GM19099 (cell line): ENCODE measurements around the gene VN1R2.
"Not testable (repeated sequence)": the region's sequence is repeated elsewhere in the genome, so short reads cannot be mapped to it uniquely, and the experiment has no call there.

ENCODE experiments used
- POLR2A ChIP-seq: IDR thresholded peaks from 3 replicates; pipeline ENCODE4 v1.6.1; 2011; ENCODE audit warnings: low read depth; ENCODE audit not compliant: insufficient read length; ENCODE audit errors: extremely low read depth

The VN1R2 gene, protein sequence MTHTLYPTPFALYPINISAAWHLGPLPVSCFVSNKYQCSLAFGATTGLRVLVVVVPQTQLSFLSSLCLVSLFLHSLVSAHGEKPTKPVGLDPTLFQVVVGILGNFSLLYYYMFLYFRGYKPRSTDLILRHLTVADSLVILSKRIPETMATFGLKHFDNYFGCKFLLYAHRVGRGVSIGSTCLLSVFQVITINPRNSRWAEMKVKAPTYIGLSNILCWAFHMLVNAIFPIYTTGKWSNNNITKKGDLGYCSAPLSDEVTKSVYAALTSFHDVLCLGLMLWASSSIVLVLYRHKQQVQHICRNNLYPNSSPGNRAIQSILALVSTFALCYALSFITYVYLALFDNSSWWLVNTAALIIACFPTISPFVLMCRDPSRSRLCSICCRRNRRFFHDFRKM

DNA sequence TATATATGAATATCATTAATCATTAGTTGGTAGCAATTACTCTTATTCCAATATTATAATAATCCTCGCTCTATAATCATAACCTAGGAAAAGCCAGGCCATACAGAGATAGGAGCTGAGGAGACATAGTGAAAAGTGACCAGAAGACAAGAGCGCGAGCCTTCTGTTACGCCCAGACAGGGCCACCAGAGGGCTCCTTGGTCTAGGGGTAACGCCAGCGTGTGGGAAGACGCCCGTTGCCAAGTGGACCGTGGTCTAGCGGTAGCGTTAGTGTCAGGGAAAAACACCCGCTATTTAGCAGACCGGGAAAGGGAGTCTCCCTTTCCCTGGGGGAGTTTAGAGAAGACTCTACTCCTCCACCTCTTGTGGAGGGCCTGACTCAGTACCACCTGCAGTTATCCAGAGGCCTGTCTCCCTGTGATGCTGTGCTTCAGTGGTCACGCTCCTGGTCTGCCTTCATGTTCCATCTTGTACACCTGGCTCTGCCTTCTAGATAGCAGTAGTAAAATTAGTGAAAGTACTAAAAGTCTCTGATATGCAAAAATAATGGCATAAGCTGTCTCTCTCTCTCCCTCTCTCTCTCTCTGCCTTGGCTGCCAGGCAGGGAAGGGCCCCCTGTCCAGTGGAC is at the start of gene VN1R2:
Gene VN1R2 (plus strand): TSS at position 578 of the 628 bp plus-strand sequence. CDS start 84 bp downstream, outside the sequence.
- TF ChIP-seq POLR2A, result not testable (repeated sequence)

DNA sequence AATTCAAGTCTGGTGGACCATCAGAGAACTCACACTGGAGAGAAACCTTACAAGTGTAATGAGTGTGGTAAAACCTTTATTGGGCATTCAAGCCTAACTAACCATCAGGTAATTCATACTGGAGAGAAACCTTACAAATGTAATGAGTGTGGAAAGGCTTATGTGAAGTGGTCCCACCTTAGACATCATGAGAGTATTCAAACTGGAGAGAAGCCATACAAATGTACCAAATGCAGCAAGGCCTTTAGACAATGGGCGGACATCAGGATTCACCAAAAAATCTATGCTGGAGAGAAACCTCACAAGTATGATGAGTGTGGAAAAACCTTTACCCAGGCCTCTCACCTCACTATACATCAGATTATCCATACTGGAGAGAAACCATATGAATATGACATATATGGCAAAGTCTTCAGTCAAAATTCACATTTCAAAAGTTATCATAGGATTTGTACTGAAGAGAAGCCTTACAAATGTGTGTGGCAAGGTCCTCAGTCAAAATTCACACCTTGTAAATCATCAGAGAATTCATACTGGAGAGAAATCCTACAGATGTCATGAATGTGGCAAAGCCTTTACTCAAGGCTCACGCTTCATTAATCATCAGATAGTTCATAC is 45.3 kb upstream of the VN1R2 start:
- TF ChIP-seq POLR2A, result no peak

DNA sequence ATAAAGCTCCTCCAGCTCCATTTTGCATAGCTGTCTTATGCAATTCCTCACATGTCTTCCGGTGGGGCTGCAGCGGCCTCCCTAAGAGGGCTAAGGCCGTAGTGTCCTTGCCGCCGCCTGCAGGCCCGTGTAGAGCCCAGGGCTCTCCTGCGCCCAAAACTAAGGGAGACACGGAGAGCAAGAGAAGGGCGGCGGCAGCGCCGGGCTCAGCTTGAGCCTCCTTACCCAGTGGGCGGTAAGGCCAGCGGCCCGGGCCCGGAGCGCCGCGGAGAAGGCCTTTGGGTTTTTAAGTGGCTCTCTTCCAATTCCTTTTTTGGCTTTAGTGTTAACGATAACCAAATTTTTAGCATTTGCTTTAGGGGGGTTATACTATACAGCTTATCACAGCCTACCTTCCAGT is 33.5 kb upstream of the VN1R2 start:
- no peak for TF ChIP-seq POLR2A

DNA sequence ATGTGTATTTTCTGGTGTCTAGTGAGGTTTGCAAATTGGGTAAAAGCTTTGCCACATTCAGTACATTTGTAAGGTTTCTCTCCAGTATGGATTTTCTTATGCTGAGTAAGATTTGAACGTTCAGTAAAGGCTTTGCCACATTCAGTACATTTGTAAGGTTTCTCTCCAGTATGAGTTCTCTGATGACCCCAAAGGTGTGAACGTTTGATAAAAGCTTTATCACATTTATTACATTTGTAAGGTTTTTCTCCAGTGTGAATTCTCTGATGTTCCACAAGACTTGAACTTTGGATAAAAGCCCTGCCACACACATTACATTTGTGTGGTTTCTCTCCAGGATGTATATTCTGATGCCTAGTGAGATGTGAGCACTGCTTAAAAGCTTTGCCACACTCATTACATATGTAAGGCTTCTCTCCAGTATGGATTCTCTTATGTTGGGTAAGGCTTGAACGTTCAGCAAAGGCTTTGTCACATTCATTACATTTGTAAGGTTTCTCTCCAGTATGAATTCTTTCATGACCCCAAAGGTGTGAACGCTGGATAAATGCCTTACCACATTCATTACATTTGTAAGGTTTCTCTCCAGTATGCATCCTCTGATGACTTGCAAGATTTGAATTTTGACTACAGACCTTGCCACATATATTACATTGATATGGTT is 20.8 kb upstream of the VN1R2 start:
- TF ChIP-seq POLR2A, result no peak

DNA sequence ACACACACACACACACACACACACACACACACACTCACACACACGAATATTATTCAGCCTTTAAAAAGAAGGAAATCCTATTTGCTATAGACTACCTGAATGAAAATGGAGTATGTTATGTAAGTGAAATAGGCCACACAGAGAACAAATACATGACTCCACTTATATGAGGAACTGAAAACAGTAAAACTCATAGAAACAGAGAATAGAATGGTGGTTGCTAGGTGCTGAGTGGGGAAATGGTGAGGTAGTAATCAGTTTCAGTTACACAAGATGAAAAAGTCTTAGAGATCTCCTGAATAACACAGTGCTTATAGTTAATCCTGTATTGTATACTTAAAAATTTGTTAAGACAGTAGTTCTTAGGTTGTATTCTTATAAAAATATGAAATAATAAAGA is 11.6 kb upstream of the VN1R2 start:
- TF ChIP-seq POLR2A, result no peak

DNA sequence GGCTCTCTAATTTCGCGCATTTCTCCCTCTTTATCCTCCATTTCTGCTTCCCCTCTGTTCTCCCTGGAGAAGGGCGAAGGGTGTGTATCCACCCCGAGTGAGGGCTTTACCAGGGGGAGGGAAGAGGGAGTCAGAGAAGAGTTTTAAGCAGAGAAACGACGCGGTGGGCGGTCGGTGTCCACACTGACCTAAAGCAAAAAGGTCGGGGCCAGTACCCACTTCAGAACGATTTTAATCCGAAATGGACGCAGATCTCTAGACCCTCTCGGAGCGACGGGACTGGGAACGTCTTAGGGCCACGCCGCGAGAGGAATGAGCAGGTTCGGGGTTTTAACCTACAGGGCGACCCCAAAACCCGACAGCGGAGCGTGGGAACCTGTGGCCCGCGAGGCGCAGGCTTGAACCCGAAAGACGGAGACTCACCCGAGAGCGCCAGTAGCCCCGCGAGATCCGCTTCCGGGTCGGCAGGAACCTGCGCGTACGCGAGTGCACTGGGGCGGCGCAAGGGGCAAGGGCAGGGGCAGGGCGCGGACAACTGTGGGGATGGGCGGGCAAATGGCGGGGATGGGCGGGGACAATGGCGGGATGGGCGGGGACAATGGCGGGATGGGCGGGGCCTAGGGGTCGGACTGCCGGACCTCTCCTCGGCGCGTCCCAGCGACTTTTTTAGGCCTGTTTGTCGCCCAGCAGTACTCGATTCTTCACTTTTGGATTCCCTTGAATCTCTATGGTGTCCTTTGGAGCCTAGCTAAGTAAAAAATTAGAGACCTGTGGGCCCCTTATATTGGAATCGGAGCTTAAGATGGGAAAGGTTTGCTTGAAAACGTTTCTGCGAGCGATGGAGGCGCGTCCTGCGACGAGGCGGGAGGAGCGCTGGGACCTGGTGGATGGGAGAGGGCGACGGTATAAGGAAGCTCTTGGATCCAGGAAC is 3.4 kb upstream of the VN1R2 start, which contains the start of gene ZNF677:
Gene ZNF677 (minus strand): TSS at position 463 of the 931 bp plus-strand sequence. CDS start 3,323 bp downstream, outside the sequence.
- no peak for TF ChIP-seq POLR2A

DNA sequence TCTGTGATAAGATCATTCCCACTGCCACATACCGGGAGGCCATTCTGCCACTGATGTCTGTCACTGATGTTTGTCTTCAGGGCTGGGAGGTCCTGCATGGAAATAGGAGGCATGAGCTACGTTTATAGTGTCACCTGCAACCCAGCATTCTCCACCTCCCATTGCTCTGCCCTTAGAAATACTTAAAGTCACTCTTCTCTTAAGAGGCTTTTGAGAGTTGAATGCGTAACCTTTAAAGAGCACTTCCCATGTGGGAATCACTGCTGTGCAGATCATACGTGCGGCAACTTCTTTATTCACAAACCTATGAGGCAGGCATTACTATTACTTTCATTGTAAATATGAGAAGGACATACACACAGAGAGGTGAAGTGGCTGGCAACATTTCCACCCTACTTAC is 9.5 kb downstream of the VN1R2 start, which contains the start of gene VN1R4:
Gene VN1R4 (minus strand): TSS at position 101 of the 400 bp plus-strand sequence. CDS start 58 bp downstream, at position 43.
- TF ChIP-seq POLR2A, result not testable (repeated sequence)

DNA sequence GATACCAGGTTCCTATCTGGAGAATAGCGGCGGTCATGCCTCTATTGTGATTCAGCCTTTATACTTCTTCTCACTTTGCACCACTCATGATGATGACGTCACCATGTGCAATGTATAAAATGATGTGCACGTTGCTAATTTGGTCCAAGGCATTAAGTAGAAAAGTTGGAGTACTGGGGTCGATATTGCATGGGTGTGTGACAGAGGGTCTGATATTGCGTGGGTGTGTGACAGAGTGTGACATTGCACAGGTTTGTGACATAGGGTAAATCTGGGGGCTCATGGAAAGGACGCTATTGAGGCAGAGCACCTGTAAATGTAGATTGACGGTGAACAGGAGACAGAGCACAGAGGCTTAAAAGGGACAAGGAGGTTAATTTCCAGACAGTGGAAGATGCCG is 14.0 kb downstream of the VN1R2 start:
- TF ChIP-seq POLR2A, result no peak

DNA sequence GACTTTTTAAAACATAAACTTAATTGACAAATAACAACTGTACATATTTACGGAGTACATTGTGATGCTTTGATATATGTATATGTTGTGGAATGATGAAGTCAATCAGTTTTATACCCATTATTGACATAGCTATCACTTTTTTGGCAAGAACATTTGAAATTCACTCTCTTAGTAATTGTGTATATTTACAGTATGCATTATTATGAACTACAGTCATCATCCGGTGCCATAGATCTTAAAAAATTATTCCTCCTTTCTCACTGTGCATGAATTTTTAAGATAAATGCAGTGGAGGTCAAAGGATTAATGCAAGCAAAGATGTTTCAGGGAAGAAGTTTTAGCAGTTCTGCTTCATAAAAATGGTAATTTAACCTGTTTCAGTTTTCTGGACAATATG is 17.4 kb downstream of the VN1R2 start:
- no peak for TF ChIP-seq POLR2A

DNA sequence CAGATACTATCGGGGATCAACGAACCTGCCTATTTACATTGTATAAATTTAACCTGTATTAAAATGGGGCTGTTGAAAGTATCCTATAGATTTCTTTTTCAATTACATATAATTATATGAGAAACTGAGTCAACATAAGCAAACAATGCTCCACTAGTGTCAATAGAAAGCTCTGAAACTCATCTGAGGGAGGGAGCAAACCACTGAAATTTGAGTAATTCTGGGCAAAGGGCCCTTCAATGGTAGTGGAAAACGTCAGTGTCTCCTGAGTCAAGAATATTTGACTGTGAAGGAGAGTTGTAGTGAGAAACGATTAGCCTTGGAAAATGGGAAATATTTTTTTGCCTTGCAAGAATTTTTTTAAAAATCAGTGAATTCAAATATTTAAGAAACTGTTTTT is 27.0 kb downstream of the VN1R2 start:
- no peak for TF ChIP-seq POLR2A

DNA sequence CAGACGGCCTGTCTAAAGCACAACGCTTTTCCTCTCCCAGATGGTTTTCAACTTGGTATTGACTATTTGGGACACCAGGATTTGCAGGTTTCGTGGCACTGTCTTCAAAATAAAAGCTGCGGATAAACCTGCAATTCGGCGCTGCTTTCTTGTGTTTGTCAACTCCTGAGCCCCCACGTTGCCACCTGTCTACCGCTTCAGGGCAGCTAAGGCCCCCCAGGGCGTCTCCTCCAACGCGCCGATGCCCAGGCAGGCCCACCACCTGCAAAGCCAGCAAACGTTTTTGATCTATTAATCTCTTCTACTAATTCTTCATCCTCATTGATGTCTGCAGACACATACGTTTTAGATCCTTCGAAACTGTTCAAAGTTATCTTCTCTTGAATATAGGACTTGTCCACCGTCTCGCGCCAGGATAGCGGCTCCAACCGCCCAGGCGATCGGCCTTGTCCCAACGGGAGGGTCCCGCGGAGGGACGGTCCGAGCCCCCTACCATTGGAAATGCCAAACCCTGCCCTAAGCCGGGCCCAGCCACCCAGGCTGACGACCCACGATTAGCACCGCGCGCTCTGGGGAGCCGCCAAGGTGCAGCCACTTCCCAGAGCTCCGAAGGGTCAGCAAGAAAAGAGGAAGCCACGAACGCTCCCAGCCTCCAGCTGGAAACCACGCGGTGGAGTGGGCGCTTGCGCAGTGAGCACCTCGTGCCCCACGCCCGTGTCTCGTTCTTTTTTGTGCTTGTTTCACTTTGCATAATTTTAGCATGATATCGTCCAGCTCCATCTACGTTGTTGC is 32.9 kb downstream of the VN1R2 start:
- no peak for TF ChIP-seq POLR2A

DNA sequence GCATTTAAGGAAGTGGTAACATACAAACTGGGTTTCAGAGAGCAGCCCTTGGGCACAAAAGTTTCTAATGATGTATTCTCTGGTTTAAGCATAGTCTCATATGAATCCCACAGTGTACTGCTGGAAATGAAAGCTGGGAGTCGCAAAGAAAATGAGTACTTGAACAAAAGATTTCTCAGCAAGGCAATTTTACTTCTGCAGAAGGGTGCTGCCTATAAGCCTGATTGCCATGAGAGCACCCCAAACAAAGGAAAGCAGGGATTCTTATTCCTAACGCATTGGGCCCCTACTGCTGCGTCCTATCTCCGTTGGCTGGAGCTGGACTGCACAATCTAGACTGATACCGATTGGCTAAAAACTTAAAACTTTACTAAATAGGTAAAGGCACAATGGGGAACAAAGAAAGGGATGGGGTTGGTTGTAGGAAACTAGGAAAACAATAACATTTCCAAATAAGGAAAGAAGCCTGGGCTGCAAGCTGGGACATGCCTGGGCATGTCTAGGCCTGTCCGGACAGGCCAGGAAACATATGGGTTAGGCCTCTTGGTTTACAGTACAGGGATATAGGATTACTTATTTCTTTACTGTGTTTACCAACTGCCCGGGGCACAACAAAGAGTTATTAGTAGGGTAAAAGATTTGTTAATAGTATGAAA is 36.8 kb downstream of the VN1R2 start:
- TF ChIP-seq POLR2A, result no peak

DNA sequence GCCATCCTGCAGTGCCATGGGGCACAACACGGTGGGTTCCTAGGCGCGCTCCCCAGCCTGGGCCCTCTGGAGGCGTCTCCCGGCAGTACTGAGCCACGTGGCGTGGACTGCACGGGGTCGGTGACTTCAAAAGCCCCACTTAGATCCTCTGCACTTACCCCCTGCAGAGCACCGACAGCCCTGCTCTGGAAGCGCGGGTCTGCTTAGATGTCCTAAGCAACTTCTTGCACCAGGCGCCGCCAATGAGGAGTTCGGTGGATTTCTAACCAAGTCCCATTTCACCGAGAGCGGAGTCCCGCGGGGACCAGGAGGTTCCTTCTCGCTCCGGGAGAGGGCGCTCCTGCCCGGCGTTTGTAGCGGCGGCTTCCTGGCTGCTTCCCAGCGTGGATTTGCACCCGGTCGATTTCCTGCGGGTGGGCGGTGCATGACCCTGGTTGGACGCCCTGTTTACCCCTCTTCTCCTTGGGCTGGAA is 50.3 kb downstream of the VN1R2 start:
- no peak for TF ChIP-seq POLR2A
